Measurements from ENCODE around the gene LMBRD2.

DNA sequence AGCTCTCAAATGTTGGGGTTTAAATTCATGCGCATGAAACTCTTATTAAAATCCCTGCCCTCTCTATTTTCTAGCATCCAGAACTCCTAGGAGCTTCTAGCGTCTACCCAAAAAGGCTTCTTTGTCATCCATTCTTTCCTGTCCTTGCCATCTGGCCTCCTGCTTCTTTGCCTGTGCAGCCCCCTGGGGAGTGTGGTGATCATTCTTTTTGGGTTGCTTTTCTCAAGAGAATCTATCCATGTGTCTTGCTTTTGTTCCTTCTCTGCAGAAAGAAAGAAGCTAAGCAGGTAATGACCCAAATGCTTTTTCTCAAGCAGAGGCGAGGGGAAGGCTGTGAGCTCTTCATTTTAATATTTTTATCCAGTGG is 26.8 kb upstream of the LMBRD2 start:
- TF ChIP-seq, protein P1, sequence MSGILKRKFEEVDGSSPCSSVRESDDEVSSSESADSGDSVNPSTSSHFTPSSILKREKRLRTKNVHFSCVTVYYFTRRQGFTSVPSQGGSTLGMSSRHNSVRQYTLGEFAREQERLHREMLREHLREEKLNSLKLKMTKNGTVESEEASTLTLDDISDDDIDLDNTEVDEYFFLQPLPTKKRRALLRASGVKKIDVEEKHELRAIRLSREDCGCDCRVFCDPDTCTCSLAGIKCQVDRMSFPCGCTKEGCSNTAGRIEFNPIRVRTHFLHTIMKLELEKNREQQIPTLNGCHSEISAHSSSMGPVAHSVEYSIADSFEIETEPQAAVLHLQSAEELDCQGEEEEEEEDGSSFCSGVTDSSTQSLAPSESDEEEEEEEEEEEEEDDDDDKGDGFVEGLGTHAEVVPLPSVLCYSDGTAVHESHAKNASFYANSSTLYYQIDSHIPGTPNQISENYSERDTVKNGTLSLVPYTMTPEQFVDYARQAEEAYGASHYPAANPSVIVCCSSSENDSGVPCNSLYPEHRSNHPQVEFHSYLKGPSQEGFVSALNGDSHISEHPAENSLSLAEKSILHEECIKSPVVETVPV (CRISPR knock-in tag; IDR thresholded peaks at IDR 0.05): no peak
- TF ChIP-seq, protein P2, sequence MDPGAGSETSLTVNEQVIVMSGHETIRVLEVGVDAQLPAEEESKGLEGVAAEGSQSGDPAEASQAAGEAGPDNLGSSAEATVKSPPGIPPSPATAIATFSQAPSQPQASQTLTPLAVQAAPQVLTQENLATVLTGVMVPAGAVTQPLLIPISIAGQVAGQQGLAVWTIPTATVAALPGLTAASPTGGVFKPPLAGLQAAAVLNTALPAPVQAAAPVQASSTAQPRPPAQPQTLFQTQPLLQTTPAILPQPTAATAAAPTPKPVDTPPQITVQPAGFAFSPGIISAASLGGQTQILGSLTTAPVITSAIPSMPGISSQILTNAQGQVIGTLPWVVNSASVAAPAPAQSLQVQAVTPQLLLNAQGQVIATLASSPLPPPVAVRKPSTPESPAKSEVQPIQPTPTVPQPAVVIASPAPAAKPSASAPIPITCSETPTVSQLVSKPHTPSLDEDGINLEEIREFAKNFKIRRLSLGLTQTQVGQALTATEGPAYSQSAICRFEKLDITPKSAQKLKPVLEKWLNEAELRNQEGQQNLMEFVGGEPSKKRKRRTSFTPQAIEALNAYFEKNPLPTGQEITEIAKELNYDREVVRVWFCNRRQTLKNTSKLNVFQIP (CRISPR knock-in tag; IDR thresholded peaks at IDR 0.05; ENCODE audit: borderline replicate concordance, low read depth): no peak
- TF ChIP-seq TOX (CRISPR knock-in tag; IDR thresholded peaks at IDR 0.05; ENCODE audit: borderline replicate concordance) (no peak), RARB (CRISPR knock-in tag; IDR thresholded peaks at IDR 0.05) (no peak), ZNF565 (CRISPR knock-in tag; conservative IDR thresholded peaks at IDR 0.05; ENCODE audit: low read depth) (no peak), CSDC2 (CRISPR knock-in tag; IDR thresholded peaks at IDR 0.05) (no peak), TCF4 (CRISPR knock-in tag; IDR thresholded peaks at IDR 0.05; ENCODE audit: borderline replicate concordance) (no peak), GLIS3 (CRISPR knock-in tag; IDR thresholded peaks at IDR 0.05) (no peak), ZNF70 (CRISPR knock-in tag; IDR thresholded peaks at IDR 0.05) (no peak), OSR1 (CRISPR knock-in tag; IDR thresholded peaks at IDR 0.05) (no peak)
